Ishikawa (cell line): Measurements from ENCODE around the gene DDX54.

Source experiments
- CEBPB ChIP-seq: IDR thresholded peaks from 2 replicates; pipeline ENCODE4 v1.6.1; 2012
- CREB1 ChIP-seq: IDR thresholded peaks from 2 replicates; pipeline ENCODE4 v1.6.1; 2012; ENCODE audit warnings: low read depth
- EGR1 ChIP-seq: IDR thresholded peaks from 2 replicates; pipeline ENCODE4 v1.6.1; 2012
- EP300 ChIP-seq: IDR thresholded peaks from 2 replicates; pipeline ENCODE4 v1.6.1; 2012; ENCODE audit warnings: borderline replicate concordance
- FOXM1 ChIP-seq: IDR thresholded peaks from 2 replicates; pipeline ENCODE4 v1.6.1; 2012; ENCODE audit warnings: low read depth, borderline replicate concordance
- NFIC ChIP-seq: IDR thresholded peaks from 2 replicates; pipeline ENCODE4 v1.6.1; 2012
- RAD21 ChIP-seq: IDR thresholded peaks from 2 replicates; pipeline ENCODE4 v1.6.1; 2012; ENCODE audit warnings: low read depth
- REST ChIP-seq: IDR thresholded peaks from 2 replicates; pipeline ENCODE4 v1.6.1; 2012; ENCODE audit warnings: low read depth, mild to moderate bottlenecking
- TAF1 ChIP-seq: IDR thresholded peaks from 2 replicates; pipeline ENCODE4 v1.6.1; 2012; ENCODE audit warnings: low read depth, mild to moderate bottlenecking
- TCF12 ChIP-seq: IDR thresholded peaks from 2 replicates; pipeline ENCODE4 v1.6.1; 2012; ENCODE audit warnings: low read depth
- TEAD4 ChIP-seq: IDR thresholded peaks from 2 replicates; pipeline ENCODE4 v1.6.1; 2012
- YY1 ChIP-seq: IDR thresholded peaks from 2 replicates; pipeline ENCODE4 v1.6.1; 2012; ENCODE audit warnings: low read depth
- TF ChIP-seq, protein P1 (sequence below): IDR thresholded peaks from 2 replicates; pipeline ENCODE4 v1.6.1; 2012
- TF ChIP-seq, protein P2 (sequence below): IDR thresholded peaks from 2 replicates; pipeline ENCODE4 v1.6.1; 2012

DNA sequence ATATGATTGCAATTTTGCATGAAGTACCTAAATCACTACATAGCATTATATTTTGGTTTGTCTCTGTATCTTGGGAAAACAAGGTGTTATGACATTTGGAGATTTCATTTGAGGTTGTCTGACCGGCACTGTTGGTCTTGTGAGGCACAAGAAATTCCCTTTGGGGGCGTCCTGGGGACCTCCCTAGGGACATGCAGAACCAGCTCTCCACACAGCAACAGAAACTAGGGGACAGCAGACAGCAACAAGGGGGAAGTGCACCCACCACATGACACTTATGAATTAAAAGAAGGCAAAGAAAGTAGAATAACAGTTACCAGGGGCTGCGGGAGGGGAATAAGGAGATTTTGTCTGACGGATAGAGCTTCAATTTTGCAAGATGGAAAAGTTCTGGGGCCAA lies 14.4 kb downstream of the DDX54 start:
- no peak for TF ChIP-seq EP300
- TF ChIP-seq CREB1, result no peak
- no peak for TF ChIP-seq NFIC
- no peak for TF ChIP-seq YY1
- no peak for TF ChIP-seq CEBPB
- TF ChIP-seq TCF12, result no peak
- TF ChIP-seq REST, result no peak
- TF ChIP-seq TAF1, result no peak
- no peak for TF ChIP-seq RAD21
- TF ChIP-seq, protein P1, sequence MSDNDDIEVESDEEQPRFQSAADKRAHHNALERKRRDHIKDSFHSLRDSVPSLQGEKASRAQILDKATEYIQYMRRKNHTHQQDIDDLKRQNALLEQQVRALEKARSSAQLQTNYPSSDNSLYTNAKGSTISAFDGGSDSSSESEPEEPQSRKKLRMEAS, result no peak
- no peak for TF ChIP-seq FOXM1
- no peak for TF ChIP-seq EGR1
- TF ChIP-seq TEAD4, result no peak
- TF ChIP-seq, protein P2, sequence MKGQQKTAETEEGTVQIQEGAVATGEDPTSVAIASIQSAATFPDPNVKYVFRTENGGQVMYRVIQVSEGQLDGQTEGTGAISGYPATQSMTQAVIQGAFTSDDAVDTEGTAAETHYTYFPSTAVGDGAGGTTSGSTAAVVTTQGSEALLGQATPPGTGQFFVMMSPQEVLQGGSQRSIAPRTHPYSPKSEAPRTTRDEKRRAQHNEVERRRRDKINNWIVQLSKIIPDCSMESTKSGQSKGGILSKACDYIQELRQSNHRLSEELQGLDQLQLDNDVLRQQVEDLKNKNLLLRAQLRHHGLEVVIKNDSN, result no peak
